Vagina (tissue), 2 donors: ENCODE results near the gene SLC39A10.

Source experiments
- POLR2A ChIP-seq, 2 donors: fragments of 450-650 bp; IDR thresholded peaks; one replicate each; pipeline ENCODE4 v1.6.1; 2017; ENCODE audit warnings: antibody characterized with exemption in 2 of 2, mild to moderate bottlenecking in 2 of 2, moderate library complexity in 2 of 2
- POLR2AphosphoS5 ChIP-seq, 2 donors: sonication (generic); formaldehyde crosslinking; IDR thresholded peaks; one replicate each; pipeline ENCODE4 v1.9.0; 2017; ENCODE audit warnings: antibody characterized with exemption in 2 of 2, mild to moderate bottlenecking in 2 of 2, low read depth in 1 of 2; ENCODE audit not compliant: insufficient read depth in 1 of 2
- TF ChIP-seq, protein P1 (sequence below), 3 experiments: fragments of 450-650 bp in 2 of 3; fragments of 200-600 bp in 1 of 3; sonication (generic) in 1 of 3; IDR thresholded peaks; one replicate each; pipeline ENCODE4 v1.5.1; 2017 to 2019; ENCODE audit warnings: antibody characterized with exemption in 3 of 3, mild to moderate bottlenecking in 2 of 3, moderate library complexity in 2 of 3

DNA sequence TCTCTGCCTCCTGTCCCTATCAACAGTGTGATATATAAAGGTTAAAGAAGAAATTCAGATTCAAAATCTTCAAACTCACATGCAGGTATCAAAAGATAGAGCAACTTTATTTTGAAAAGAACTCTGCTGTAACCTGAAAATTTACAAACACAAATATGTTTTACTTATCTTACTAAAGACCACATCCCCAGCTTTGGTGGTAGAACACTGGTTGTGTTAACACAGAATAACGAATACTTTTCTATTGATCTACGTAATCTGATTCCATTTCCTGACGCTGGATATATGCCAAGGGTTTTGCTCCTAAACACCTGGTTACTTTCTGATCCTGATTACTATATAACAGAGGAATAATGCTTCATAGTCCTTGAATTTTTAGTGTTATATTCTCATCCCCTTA, 23.1 kb upstream of the SLC39A10 start:
- TF ChIP-seq POLR2A (IDR thresholded peaks at IDR 0.05) = no peak
- TF ChIP-seq, protein P1, sequence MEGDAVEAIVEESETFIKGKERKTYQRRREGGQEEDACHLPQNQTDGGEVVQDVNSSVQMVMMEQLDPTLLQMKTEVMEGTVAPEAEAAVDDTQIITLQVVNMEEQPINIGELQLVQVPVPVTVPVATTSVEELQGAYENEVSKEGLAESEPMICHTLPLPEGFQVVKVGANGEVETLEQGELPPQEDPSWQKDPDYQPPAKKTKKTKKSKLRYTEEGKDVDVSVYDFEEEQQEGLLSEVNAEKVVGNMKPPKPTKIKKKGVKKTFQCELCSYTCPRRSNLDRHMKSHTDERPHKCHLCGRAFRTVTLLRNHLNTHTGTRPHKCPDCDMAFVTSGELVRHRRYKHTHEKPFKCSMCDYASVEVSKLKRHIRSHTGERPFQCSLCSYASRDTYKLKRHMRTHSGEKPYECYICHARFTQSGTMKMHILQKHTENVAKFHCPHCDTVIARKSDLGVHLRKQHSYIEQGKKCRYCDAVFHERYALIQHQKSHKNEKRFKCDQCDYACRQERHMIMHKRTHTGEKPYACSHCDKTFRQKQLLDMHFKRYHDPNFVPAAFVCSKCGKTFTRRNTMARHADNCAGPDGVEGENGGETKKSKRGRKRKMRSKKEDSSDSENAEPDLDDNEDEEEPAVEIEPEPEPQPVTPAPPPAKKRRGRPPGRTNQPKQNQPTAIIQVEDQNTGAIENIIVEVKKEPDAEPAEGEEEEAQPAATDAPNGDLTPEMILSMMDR (IDR thresholded peaks at IDR 0.05) = no peak
- TF ChIP-seq POLR2AphosphoS5 (IDR thresholded peaks at IDR 0.05; ENCODE audit: insufficient read depth in 1 of 2, low read depth in 1 of 2) = no peak
